ENCODE data around the gene ST8SIA5.

DNA sequence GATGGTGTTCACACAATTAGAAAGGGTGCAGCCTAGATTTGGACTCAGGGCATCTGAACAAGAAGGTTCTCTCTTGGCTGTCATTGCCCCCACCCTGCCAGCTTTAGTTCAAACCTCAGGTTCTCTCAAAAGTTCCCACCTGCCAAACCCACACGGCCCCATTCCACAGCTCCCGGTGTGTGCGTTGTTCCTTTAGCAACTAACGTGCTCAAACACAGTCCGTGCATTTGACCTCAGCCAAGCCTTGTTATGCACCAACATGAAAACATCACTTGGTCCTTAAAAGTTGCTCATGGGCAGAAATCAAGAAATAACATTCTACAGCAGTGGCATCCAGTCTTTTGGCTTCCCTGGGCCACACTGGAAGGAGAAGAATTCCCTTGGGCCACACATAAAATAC is 131.8 kb downstream of the ST8SIA5 start:
- TF ChIP-seq, protein P1, sequence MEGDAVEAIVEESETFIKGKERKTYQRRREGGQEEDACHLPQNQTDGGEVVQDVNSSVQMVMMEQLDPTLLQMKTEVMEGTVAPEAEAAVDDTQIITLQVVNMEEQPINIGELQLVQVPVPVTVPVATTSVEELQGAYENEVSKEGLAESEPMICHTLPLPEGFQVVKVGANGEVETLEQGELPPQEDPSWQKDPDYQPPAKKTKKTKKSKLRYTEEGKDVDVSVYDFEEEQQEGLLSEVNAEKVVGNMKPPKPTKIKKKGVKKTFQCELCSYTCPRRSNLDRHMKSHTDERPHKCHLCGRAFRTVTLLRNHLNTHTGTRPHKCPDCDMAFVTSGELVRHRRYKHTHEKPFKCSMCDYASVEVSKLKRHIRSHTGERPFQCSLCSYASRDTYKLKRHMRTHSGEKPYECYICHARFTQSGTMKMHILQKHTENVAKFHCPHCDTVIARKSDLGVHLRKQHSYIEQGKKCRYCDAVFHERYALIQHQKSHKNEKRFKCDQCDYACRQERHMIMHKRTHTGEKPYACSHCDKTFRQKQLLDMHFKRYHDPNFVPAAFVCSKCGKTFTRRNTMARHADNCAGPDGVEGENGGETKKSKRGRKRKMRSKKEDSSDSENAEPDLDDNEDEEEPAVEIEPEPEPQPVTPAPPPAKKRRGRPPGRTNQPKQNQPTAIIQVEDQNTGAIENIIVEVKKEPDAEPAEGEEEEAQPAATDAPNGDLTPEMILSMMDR (IDR thresholded peaks at IDR 0.05; ENCODE audit: low read length), result no peak
- no peak for TF ChIP-seq EZH2 (IDR thresholded peaks at IDR 0.05; ENCODE audit: borderline replicate concordance, low read length)

All from OCI-LY1 (cell line).